Ascending aorta (tissue), 2 donors: ENCODE data around the gene APOBR. TPM values are rescaled to one million over a fixed set of nuclear protein-coding genes. Genes with fewer than 3 reads are reported as not detected.

Experiments used
- DNase-seq, 2 donors: peaks; one replicate each; pipeline ENCODE4 v3.0.0-alpha.2; 2019; ENCODE audit warnings: low spot score in 2 of 2
- H3K27ac ChIP-seq, 2 donors: fragments of 200-600 bp; sonication (generic); one replicate each; pipeline ENCODE4 v1.5.1; 2016 to 2017; ENCODE audit warnings: mild to moderate bottlenecking in 1 of 2
- H3K27me3 ChIP-seq: fragments of 200-600 bp; sonication (generic); one replicate; pipeline ENCODE4 v1.5.1; 2017
- H3K36me3 ChIP-seq, 2 donors: fragments of 200-600 bp; sonication (generic); one replicate each; pipeline ENCODE4 v1.5.1; 2016
- H3K4me1 ChIP-seq, 2 donors: fragments of 200-600 bp; sonication (generic); one replicate each; pipeline ENCODE4 v1.5.1; 2016 to 2017; ENCODE audit warnings: mild to moderate bottlenecking in 1 of 2
- H3K4me3 ChIP-seq, 2 donors: fragments of 200-600 bp; sonication (generic); one replicate each; pipeline ENCODE4 v1.5.1; 2016 to 2017; ENCODE audit warnings: mild to moderate bottlenecking in 1 of 2
- H3K9me3 ChIP-seq, 2 donors: fragments of 200-600 bp; sonication (generic); one replicate each; pipeline ENCODE4 v1.5.1; 2016
- CTCF ChIP-seq, 3 experiments: fragments of 200-600 bp in 2 of 3; fragments of 450-650 bp in 1 of 3; sonication (generic) in 2 of 3; IDR thresholded peaks; one replicate each; pipeline ENCODE4 v1.5.1; 2016 to 2019; ENCODE audit warnings: antibody characterized with exemption in 3 of 3, mild to moderate bottlenecking in 1 of 3, moderate library complexity in 1 of 3
- intact Hi-C: fragments of 100-400 bp; cut with DNase I; formaldehyde crosslinking; loops from one replicate; pipeline ENCODE4 v1.15.1; 2023
- total RNA-seq: library from RNA; depleted of rRNA; stranded (reverse); fragments of >200 nt; gene quantifications from one replicate; pipeline ENCODE4 v1.1.0, GENCODE V29; 2016

Gene APOBR
- total RNA-seq, 1 donor from 2014 or later = 1.2 TPM

GRCh38 chr16:28528463-28528867 lies 34.0 kb downstream of the APOBR start:
- H3K9me3 ChIP-seq = no peaks in the 10 kb centered on the region
- H3K27me3 ChIP-seq = no peaks in the 10 kb centered on the region
- intact Hi-C loops = no loop called here
- H3K36me3 ChIP-seq = peaks cover 0 to under 1% of the 10 kb centered on the region in 2 donors
- no peak overlapping the region for H3K4me3 ChIP-seq
- H3K27ac ChIP-seq = no peak overlapping the region
- DNase-seq = no peak
- no peak for TF ChIP-seq CTCF (IDR thresholded peaks at IDR 0.05)
- no peaks in the 10 kb centered on the region for H3K4me1 ChIP-seq

- H3K27me3 ChIP-seq = no peaks in the 10 kb centered on the region
- no peak for DNase-seq
- no peaks in the 10 kb centered on the region for H3K9me3 ChIP-seq
- H3K4me3 ChIP-seq = no peak overlapping the region
- no peak overlapping the region for H3K27ac ChIP-seq
- intact Hi-C loops = no loop called here
- TF ChIP-seq CTCF (IDR thresholded peaks at IDR 0.05) = no peak
- peaks cover 0 to 7% of the 10 kb centered on the region in 2 donors for H3K36me3 ChIP-seq
- H3K4me1 ChIP-seq = no peaks in the 10 kb centered on the region
Measured at GRCh38 chr16:28529124-28529523, 34.7 kb downstream of the APOBR start.

- H3K4me1 ChIP-seq = peaks cover 0 to 6% of the 10 kb centered on the region in 2 donors
- H3K36me3 ChIP-seq = peaks cover 3 to 25% of the 10 kb centered on the region in 2 donors
Measured at GRCh38 chr16:28531777-28532744, 37.6 kb downstream of the APOBR start.

GRCh38 chr16:28532940-28533647 lies 38.7 kb downstream of the APOBR start:
- no peak for TF ChIP-seq CTCF (IDR thresholded peaks at IDR 0.05)
- H3K4me3 ChIP-seq = no peak overlapping the region
- H3K27ac ChIP-seq = peak overlapping the region; percentile 4 to 62
- no peaks in the 10 kb centered on the region for H3K27me3 ChIP-seq
- no peak for DNase-seq
- intact Hi-C loops = loop anchor here (10.0 kb wide), 1 partner anchor 318 kb away; the partner anchor contains the start of gene XPO6
- H3K36me3 ChIP-seq = peaks cover 3 to 31% of the 10 kb centered on the region in 2 donors
- H3K9me3 ChIP-seq = peaks cover 0 to 19% of the 10 kb centered on the region in 2 donors
- peaks cover 9 to 11% of the 10 kb centered on the region in 2 donors for H3K4me1 ChIP-seq

More at GRCh38 chr16:28531777-28532744, 37.6 kb downstream of the APOBR start:
- peak in 1 of 2 donors; percentile 86 for DNase-seq
- Histone ChIP-seq H3K27ac (peak overlapping the region; percentile 4 to 62), H3K9me3 (peaks cover 0 to 19% of the 10 kb centered on the region in 2 donors), H3K27me3 (no peaks in the 10 kb centered on the region), H3K4me3 (no peak overlapping the region)
- intact Hi-C loops = loop anchor here (10.0 kb wide), 1 partner anchor 317 kb away; the partner anchor contains the start of gene XPO6
- TF ChIP-seq CTCF (IDR thresholded peaks at IDR 0.05) = no peak

GRCh38 chr16:28534542-28535373 lies 40.3 kb downstream of the APOBR start:
- H3K4me1 ChIP-seq = peaks cover 9 to 20% of the 10 kb centered on the region in 2 donors
- intact Hi-C loops = loop anchor here (10.0 kb wide), 1 partner anchor 320 kb away; the partner anchor contains the start of gene XPO6
- H3K36me3 ChIP-seq = peaks cover 3 to 31% of the 10 kb centered on the region in 2 donors
- H3K4me3 ChIP-seq = no peak overlapping the region
- no peaks in the 10 kb centered on the region for H3K27me3 ChIP-seq
- H3K9me3 ChIP-seq = peaks cover 0 to 19% of the 10 kb centered on the region in 2 donors
- peak overlapping the region in 1 of 2 donors; percentile 62 for H3K27ac ChIP-seq
- peak; percentile 37 to 84 for DNase-seq
- TF ChIP-seq CTCF (IDR thresholded peaks at IDR 0.05) = no peak
